Epithelial cell of proximal tubule (primary cell): ENCODE data around the gene TKFC. TPM values are rescaled to one million over a fixed set of nuclear protein-coding genes. Genes with fewer than 3 reads are reported as not detected.

Experiments used
- DNase-seq: peaks from one replicate; pipeline ENCODE4 v3.0.0-alpha.2; 2011; ENCODE audit warnings: low read depth
- H3K4me3 ChIP-seq: 2 replicates; pipeline ENCODE4 v1.5.1; 2011; ENCODE audit warnings: low read depth, mild to moderate bottlenecking, low read length
- total RNA-seq: library from RNA; depleted of rRNA; stranded (reverse); fragments of >200 nt; gene quantifications from 2 replicates; pipeline ENCODE4 v1.2.3, GENCODE V29; 2015
- TF ChIP-seq, protein P1 (sequence below): conservative IDR thresholded peaks from 2 replicates; pipeline ENCODE4 v1.5.1; 2012; ENCODE audit warnings: low read depth, mild to moderate bottlenecking, low read length

The TKFC gene
- total RNA-seq, 1 donor from 2014 or later, result 22.9 TPM

DNA sequence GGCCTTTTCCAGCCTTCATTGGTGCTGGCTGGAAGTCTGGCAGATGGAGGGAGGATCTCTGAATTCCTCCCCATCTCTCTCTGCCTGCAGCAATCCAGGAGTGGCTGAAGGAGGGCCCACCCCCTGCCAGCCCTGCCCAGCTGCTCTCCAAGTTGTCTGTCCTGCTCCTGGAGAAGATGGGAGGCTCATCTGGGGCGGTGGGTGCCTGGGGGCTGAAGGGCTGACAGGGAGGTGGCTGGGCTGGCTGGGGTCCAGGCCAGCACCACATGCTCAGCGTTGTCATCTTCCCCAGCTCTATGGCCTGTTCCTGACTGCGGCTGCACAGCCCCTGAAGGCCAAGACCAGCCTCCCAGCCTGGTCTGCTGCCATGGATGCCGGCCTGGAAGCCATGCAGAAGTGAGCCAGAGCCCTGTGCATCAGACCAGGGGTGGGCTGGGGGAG, 12.2 kb downstream of the TKFC start:
- no peak overlapping the region for H3K4me3 ChIP-seq
- TF ChIP-seq, protein P1, sequence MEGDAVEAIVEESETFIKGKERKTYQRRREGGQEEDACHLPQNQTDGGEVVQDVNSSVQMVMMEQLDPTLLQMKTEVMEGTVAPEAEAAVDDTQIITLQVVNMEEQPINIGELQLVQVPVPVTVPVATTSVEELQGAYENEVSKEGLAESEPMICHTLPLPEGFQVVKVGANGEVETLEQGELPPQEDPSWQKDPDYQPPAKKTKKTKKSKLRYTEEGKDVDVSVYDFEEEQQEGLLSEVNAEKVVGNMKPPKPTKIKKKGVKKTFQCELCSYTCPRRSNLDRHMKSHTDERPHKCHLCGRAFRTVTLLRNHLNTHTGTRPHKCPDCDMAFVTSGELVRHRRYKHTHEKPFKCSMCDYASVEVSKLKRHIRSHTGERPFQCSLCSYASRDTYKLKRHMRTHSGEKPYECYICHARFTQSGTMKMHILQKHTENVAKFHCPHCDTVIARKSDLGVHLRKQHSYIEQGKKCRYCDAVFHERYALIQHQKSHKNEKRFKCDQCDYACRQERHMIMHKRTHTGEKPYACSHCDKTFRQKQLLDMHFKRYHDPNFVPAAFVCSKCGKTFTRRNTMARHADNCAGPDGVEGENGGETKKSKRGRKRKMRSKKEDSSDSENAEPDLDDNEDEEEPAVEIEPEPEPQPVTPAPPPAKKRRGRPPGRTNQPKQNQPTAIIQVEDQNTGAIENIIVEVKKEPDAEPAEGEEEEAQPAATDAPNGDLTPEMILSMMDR, result no peak

GRCh38 chr11:61345954-61346843, 13.2 kb downstream of the TKFC start:
- TF ChIP-seq, protein P1, result no peak
- H3K4me3 ChIP-seq, result no peak overlapping the region
- DNase-seq, result no peak

More for the DNA sequence above, 12.2 kb downstream of the TKFC start:
- no peak for DNase-seq

GRCh38 chr11:61347916-61348461, 15.0 kb downstream of the TKFC start:
- H3K4me3 ChIP-seq, result no peak overlapping the region
- TF ChIP-seq, protein P1, result no peak
- DNase-seq, result no peak

DNA sequence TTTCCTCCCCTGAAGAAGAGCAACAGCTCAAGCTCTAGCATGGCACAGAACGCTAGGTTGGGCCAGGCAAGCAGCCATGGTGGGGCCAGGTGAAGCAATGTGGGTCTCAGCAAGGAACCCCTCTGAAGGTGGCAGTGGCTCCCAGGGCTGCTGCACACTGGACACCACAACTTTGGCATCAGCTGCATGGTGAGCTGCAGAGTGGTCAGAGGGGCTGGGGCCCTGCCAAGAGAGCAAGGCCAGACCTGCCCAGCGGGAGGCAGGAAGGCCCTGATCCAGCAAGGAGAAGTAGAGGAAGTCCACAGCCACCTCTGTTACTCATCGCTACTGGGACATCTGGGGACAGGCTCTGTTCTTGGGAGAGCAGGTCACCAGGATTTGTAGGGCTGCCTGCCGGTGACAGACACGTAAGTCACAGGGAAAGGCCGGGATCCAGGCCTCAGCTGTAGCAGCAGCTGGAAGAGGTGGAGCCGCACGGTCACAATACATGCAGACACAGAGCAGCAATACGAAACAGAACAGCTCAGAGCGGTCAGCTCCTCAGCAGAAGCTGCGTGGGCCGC, 16.2 kb downstream of the TKFC start:
- no peak for DNase-seq
- no peak overlapping the region for H3K4me3 ChIP-seq
- TF ChIP-seq, protein P1, result no peak

- DNase-seq, result no peak
Measured at GRCh38 chr11:61349916-61350315, 16.9 kb downstream of the TKFC start.

GRCh38 chr11:61350336-61350735, 17.3 kb downstream of the TKFC start:
- TF ChIP-seq, protein P1, result no peak
- no peak for DNase-seq

More at GRCh38 chr11:61349916-61350315, 16.9 kb downstream of the TKFC start:
- no peak overlapping the region for H3K4me3 ChIP-seq
- TF ChIP-seq, protein P1, result no peak

More at GRCh38 chr11:61350336-61350735, 17.3 kb downstream of the TKFC start:
- no peak overlapping the region for H3K4me3 ChIP-seq
